Measurements from ENCODE around the gene FNDC10.
"Not testable (repeated sequence)": the region's sequence is repeated elsewhere in the genome, so short reads cannot be mapped to it uniquely, and the experiment has no call there.

Gene FNDC10

GRCh38 chr1:1564268-1564667, 35.7 kb downstream of the FNDC10 start:
- DNase-seq = no peak

GRCh38 chr1:1563688-1564087, 36.2 kb downstream of the FNDC10 start:
- DNase-seq = no peak

DNA sequence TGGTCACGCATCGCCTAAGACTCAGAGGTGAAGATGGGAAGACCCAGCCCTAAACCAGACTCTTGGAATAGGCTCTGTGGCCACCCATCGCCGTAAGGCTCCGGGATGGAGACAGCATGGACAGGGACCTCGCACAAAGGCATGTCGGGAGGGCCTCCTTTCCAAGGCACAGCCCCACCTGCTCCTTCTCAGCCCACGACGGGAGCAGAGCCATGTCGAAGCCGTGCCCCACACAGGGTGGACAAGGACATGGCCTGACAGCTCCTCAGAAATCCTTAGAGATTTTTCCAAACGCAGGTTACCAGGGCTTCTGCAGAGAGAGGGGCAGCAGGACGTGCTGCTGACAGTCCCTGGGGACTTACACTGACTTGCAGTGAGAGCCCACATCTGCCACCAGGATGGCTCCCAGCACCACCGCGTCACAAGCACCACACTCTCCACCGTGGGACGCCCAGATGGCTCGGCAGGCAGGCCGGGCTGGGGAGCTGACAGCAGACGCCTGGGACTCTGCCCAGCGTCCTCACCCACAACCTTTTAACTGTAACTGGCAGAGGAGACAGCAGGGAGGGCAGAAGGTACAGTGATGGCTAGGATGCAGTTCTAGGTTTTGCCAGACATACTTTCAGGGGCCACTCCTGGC, 37.3 kb downstream of the FNDC10 start:
- no peak for DNase-seq

GRCh38 chr1:1561801-1562470, 38.0 kb downstream of the FNDC10 start:
- no peak for DNase-seq

GRCh38 chr1:1560178-1560577, 39.8 kb downstream of the FNDC10 start:
- DNase-seq = no peak

DNA sequence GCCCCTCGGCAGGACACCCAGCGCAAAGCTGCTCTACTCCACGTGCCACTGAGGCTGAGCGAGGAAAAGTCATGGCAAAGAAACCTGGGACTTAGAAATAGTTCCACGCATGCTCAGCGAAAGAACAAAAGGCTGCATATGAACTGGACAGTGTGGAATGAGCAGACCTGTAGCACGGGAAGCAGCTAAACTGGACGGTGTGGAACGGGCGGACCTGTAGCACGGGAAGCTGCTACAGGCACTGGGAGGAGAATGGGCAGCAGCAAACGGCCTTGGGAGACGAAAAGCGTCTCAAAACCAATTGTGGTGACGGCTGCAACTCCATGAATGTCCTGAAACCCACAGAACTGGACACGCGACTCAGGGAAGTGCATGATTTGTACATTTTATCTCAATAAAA, 40.9 kb downstream of the FNDC10 start:
- no peak for DNase-seq

- no peak for DNase-seq
Observed at GRCh38 chr1:1558591-1558990, 41.3 kb downstream of the FNDC10 start.

DNA sequence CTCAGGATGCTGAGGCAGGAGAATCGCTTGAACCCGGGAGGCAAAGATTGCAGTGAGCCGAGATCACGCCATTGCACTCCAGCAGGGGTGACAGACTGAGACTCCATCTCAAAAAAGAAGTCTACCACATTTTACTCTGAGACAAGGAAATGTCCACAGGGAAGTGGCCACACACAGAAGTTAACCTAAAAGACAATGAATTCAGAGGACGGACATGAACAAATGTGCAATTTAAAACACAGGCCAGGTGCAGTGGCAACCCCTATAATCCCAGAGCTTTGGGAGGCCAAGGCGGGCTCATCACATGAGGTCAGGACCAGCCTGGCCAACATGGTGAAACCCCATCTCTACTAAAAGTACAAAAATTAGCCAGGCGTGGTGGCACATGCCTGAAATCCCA, 42.2 kb downstream of the FNDC10 start:
- DNase-seq = not testable (repeated sequence)

- DNase-seq = not testable (repeated sequence)
Observed at GRCh38 chr1:1556961-1557360, 43.0 kb downstream of the FNDC10 start.

- no peak for DNase-seq
Observed at GRCh38 chr1:1556505-1556904, 43.4 kb downstream of the FNDC10 start.

GRCh38 chr1:1554926-1555915, 44.7 kb downstream of the FNDC10 start:
- no peak for DNase-seq

DNA sequence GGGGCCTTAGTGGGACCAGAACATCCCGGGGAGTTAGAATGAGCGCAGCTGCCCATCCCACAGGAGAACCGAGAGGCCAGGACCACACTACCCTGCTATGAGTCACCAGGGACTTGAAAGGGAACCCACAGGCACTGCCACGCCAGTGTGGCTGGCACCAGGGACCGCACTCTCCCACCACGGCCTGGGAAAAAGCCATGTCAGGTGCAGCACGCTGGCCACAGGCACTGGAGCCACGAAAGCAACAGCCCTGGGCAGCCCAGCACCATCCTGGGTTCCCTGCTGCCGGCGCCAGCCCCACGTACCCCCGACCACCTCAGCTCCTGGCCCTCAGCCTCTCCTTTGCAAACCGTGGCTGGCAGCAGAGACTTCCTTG, 45.4 kb downstream of the FNDC10 start:
- DNase-seq = no peak

DNA sequence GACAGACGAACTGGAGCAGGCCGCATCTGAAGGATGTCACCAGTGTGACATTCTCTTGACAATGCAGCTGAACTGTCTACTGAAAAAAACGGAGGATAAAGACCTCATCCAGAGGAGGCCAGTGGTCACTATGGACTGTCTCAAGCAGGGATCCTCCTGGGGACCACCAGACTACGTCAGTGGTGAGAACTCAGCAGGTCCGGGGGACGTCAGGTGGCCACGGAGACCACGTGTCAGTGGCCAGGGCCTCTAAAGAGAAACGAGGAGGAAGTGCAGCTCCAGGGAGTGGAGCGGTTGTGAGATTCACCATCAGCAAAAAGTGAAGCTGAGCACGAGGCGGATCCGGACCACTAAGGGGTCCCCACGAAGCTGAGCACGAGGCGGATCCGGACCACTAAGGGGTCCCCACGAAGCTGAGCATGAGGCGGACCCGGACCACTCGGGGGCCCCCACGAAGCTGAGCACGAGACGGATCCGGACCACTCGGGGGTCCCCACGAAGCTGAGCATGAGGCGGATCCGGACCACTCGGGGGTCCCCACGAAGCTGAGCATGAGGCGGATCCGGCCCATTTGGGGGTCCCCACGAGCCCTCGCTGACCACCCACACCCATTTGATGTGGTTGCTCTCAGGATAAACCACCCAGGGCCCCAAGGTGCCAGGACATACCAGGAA, 46.0 kb downstream of the FNDC10 start:
- DNase-seq = no peak

DNA sequence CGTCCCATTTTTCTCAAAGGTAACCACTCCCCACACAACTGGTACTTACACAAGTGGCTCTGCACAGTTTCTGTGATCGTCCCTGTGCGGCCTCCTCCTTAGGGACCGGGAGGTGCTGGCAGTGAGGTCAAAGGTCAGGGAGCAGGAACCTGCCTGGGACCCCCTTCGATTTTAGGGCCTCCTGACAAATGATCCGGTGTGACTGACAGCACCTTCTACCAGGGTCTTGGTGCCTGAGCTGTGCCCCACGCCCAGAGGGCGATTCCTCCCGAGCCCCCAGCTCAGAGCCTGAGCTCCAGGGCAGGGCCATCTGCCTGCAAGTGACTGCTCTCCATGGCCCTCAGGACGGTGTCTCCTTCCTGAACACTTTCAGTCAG, 47.7 kb downstream of the FNDC10 start:
- DNase-seq = no peak

GRCh38 chr1:1551524-1552262, 48.2 kb downstream of the FNDC10 start:
- DNase-seq = no peak

GRCh38 chr1:1550591-1551432, 49.1 kb downstream of the FNDC10 start:
- DNase-seq = no peak

DNA sequence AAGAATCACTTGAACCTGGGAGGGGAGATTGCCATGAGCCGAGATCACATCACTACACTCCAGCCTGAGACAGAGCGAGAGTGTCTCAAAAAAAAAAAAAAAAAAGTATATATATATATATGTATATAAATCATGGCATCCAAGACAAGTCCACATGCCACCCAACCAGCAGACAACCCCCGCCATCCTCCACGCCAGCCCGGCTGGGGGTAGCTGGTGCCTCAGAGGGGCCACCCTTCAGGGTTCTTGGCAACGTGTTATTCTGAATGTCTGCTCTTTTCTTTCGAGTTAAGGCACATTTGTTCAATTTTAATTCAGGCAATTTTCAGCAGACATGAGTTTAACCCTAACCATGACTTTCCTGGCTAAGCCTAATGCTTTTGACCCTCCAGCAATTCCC, 49.8 kb downstream of the FNDC10 start:
- DNase-seq = no peak

DNA sequence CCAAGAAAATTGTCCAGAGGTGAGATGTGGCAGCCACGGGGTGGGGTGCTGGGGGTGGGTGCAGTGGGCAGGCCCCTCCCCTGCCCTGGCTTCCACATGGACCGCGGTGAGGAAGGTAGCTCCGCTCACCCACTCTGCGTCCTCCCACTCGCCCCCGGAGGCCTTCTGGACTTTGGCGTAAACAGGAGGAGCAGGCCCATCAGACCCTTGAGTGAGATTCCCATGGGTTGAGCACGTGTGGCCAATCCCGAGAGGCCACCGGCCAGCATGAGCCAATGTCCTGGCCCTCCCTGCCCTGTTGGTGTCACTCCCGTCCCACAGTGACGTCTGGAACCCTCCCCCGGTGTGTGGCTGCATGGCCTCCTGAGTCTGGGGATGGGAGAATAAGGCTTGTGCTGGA, 51.3 kb downstream of the FNDC10 start:
- DNase-seq = no peak

Measured in activated CD4-positive, alpha-beta T cell treated with anti-CD3 and anti-CD28 coated beads for 48 hours (primary cell).